GM10248 (cell line): ENCODE results near the gene CCP110.

Experiments
- CTCF ChIA-PET: fragments of 300-600 bp; sonication (Branson Sonifier 250); formaldehyde crosslinking; extraction: SDS; loops from one replicate; lab custom pipeline; 2021; ENCODE audit warnings: antibody characterized with exemption; lab: Yijun Ruan, JAX
- POLR2A ChIA-PET: fragments of 350-650 bp; sonication (Branson Sonifier 250); formaldehyde crosslinking; extraction: SDS; loops from one replicate; lab custom pipeline; 2020; ENCODE audit warnings: antibody characterized with exemption; lab: Yijun Ruan, JAX
- DNase-seq: peaks from one replicate; pipeline ENCODE4 v3.0.0; 2012; ENCODE audit errors: extremely low spot score
- TF ChIP-seq, protein P1 (sequence below): IDR thresholded peaks from 2 replicates; pipeline ENCODE4 v1.5.1; 2012; ENCODE audit warnings: mild to moderate bottlenecking, low read depth; ENCODE audit errors: extremely low read depth, missing control alignments, control extremely low read depth

Gene CCP110

GRCh38 chr16:19548144-19548543 lies 24.4 kb downstream of the CCP110 start:
- TF ChIP-seq, protein P1, sequence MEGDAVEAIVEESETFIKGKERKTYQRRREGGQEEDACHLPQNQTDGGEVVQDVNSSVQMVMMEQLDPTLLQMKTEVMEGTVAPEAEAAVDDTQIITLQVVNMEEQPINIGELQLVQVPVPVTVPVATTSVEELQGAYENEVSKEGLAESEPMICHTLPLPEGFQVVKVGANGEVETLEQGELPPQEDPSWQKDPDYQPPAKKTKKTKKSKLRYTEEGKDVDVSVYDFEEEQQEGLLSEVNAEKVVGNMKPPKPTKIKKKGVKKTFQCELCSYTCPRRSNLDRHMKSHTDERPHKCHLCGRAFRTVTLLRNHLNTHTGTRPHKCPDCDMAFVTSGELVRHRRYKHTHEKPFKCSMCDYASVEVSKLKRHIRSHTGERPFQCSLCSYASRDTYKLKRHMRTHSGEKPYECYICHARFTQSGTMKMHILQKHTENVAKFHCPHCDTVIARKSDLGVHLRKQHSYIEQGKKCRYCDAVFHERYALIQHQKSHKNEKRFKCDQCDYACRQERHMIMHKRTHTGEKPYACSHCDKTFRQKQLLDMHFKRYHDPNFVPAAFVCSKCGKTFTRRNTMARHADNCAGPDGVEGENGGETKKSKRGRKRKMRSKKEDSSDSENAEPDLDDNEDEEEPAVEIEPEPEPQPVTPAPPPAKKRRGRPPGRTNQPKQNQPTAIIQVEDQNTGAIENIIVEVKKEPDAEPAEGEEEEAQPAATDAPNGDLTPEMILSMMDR: no peak
- DNase-seq: no peak
- CTCF ChIA-PET: interaction anchor here (1.7 kb wide), 1 partner anchor 19 kb away, joined by 4 read pairs; no protein-coding TSS in a partner anchor
- POLR2A ChIA-PET: no interaction called here

DNA sequence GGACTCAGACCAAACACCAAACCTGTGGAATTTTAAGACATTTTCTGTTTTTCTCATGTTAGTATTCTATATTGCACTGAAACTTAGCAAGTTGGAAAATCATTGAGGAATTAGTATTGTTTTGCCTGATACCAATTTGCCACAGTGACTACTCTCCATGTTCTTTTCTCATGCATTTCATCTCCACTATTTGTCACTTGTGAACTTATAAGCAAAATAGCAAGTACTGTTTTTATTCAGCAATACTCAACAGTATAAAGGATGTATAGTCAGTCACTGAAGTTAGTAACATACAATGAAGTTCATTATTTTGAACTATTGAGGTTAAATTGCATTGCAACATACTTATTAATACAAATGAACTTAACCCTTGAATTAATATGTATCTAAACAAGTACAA lies 25.9 kb downstream of the CCP110 start:
- ChIA-PET CTCF (interaction anchor here (1.5 to 2.5 kb wide), 2 partner anchors 10 to 14 kb away, joined by 4 to 8 read pairs; no protein-coding TSS in a partner anchor), POLR2A (no interaction called here)
- no peak for DNase-seq
- TF ChIP-seq, protein P1: no peak

DNA sequence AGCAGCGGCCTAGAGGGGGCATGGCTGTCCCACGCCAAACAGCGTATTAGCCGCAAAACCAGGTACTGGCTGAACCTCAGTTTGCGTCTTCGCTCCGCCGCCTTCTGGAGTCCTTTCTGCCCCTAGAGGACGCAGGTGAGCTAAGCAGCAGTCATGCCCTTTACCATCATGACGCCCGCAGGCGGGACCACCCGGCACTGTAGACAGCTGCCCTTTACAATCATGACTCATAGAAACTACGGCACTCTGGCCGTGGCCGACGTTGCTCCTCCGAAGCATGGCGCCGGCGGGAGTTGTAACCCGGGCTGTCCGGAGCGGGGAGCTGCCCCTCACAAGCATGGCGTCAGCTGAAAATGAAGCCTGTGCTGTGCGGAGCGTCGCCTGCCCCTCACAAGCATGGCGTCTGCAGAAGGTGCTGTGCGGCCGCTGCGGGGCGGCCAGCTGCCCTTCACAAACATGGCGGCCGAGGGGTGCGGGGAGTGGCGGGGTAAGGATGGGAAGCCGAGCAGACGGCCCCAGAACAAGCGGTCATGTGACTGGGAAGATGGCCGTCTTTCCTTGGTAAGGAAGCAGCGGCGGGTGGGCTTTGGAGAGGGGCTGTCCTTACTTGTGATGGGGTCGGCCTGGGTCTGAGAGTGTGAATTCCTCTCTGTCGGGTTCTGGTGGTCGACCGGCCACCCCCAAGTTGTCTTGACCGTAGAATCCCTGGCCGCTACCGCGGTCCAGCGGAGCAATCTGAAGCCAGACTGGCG lies 31.6 kb downstream of the CCP110 start, which contains the start of gene VPS35L:
TSS of gene VPS35L (plus strand) at position 518 of the 752 bp plus-strand sequence. CDS start at position 545, 27 bp downstream.
- ChIA-PET POLR2A (interaction anchor here (0.9 kb wide), 1 partner anchor 135 kb away, joined by 3 read pairs; no protein-coding TSS in a partner anchor), CTCF (interaction anchor here (0.8 to 5.5 kb wide), 24 partner anchors 8 to 828 kb away, joined by 3 to 48 read pairs (median 4); partner anchors contain the start of genes CCP110 and GPRC5B)

GRCh38 chr16:19555938-19556771 lies 32.4 kb downstream of the CCP110 start:
- CTCF ChIA-PET: interaction anchor here (0.8 to 5.5 kb wide), 24 partner anchors 8 to 472 kb away, joined by 3 to 48 read pairs (median 4); partner anchors contain the start of genes CCP110 and GPRC5B

More for the DNA sequence above, 31.6 kb downstream of the CCP110 start, which contains the start of gene VPS35L:
- peak; percentile 93 for DNase-seq
- TF ChIP-seq, protein P1: peak; percentile 63

GRCh38 chr16:19559242-19559910 lies 35.6 kb downstream of the CCP110 start:
- peak; percentile 40 for DNase-seq
- ChIA-PET POLR2A (no interaction called here), CTCF (interaction anchor here (1.1 to 1.5 kb wide), 2 partner anchors 9 to 327 kb away, joined by 3 to 4 read pairs; no protein-coding TSS in a partner anchor)
- TF ChIP-seq, protein P1: peak; percentile 41

More at GRCh38 chr16:19555938-19556771, 32.4 kb downstream of the CCP110 start:
- POLR2A ChIA-PET: no interaction called here
- DNase-seq: peak; percentile 38
- TF ChIP-seq, protein P1: no peak
